ENCODE data around the gene NKIRAS1.
A peak's percentile ranks its signal among the peaks of the same experiment; 100 is the strongest.
"Not testable (repeated sequence)": the region's sequence is repeated elsewhere in the genome, so short reads cannot be mapped to it uniquely, and the experiment has no call there.

NKIRAS1 gene

DNA sequence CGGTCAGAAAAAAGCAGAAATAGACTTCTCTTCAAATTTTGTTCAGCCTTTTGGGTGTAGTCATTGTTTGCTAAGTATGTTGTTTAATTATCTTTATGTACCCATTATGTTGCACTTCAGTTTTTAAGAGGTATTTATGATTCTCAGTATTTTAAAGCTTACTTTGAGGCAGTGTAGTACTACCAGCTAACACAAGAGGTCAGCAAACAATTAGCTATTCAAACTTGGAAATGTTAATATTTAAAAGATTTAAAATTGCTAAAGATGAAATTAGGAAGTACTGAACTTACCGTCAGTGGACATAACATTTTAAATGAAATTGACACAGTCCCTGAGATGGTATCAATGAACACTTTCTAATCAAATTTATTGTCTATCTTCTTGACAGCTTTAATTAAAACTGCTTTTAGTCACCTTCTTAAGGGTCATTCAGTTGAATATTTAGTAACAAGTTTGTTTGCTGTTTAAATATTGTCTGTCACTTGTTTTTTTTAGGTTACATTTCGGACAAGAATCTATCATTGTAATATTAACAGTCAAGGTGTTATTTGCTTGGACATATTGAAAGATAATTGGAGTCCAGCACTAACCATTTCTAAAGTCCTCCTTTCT, 28.1 kb downstream of the NKIRAS1 start:
- no peak for DNase-seq (ENCODE audit: extremely low read depth, low read depth)
- no peak overlapping the region for H3K4me3 ChIP-seq (replicated peaks; ENCODE audit: low read depth, low read length)
- TF ChIP-seq, protein P1, sequence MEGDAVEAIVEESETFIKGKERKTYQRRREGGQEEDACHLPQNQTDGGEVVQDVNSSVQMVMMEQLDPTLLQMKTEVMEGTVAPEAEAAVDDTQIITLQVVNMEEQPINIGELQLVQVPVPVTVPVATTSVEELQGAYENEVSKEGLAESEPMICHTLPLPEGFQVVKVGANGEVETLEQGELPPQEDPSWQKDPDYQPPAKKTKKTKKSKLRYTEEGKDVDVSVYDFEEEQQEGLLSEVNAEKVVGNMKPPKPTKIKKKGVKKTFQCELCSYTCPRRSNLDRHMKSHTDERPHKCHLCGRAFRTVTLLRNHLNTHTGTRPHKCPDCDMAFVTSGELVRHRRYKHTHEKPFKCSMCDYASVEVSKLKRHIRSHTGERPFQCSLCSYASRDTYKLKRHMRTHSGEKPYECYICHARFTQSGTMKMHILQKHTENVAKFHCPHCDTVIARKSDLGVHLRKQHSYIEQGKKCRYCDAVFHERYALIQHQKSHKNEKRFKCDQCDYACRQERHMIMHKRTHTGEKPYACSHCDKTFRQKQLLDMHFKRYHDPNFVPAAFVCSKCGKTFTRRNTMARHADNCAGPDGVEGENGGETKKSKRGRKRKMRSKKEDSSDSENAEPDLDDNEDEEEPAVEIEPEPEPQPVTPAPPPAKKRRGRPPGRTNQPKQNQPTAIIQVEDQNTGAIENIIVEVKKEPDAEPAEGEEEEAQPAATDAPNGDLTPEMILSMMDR (IDR thresholded peaks at IDR 0.05; ENCODE audit: low read depth, low read length, missing control alignments), result peak; percentile 46

DNA sequence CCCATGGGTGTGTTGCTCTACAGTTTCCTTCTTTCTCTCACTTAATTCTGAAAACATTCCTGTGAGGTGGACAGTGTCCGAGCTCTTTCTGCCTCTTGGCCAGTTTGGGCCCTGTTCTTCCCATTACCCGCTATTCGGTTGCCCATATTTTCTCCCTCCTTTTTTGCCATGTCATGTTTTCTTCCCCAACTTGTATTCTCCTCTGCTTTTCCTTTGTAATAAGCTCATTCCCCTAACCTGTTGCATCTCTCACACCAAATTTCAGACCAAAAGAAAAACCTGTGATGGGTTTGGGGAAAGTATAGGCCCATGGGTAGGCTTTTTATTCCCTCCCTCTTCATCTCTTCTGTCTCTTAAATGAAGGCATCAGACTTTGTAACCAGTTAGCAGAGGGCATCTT, 30.5 kb downstream of the NKIRAS1 start:
- no peak overlapping the region for H3K4me3 ChIP-seq (replicated peaks; ENCODE audit: low read depth, low read length)
- DNase-seq (ENCODE audit: extremely low read depth, low read depth), result no peak
- TF ChIP-seq, protein P1 (IDR thresholded peaks at IDR 0.05; ENCODE audit: low read depth, low read length, missing control alignments), result no peak

DNA sequence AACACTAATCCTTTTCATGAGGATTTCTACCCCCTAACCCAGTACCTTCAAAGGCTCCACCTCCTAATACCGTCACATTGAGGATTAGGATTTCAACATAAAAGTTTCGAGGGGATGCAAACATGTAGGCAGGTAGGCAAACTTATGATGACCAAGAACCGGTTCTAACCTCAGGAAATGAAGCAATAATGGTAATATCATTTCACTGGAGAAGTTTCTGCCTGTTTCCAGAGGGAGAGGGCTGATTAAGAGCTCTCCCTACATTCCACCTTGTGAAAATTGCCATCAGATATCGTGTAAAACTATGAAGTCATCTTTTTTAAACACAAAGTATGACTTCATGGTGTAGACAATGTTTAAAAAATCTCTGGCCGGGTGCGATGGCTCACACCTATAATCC, 31.6 kb downstream of the NKIRAS1 start:
- DNase-seq (ENCODE audit: extremely low read depth, low read depth), result no peak
- TF ChIP-seq, protein P1 (IDR thresholded peaks at IDR 0.05; ENCODE audit: low read depth, low read length, missing control alignments), result no peak
- no peak overlapping the region for H3K4me3 ChIP-seq (replicated peaks; ENCODE audit: low read depth, low read length)

DNA sequence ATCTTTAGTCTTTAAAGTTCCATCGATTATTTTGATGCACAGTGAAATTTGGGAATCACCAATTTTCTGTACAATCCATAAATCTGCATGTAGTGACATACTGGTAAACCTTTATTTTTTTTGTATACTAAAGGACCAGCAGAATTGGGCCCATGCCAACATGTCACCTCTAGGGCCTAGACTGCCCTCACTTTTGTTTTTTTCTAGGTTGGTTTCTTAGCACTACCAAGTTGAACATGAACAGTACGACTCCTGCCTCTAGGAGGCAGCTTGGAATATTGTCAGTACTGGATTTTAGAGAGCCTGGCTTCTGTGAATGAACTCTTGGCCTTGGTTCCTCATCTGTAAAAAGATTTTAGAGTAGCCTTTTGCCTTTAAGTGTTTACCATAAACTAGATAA, 32.3 kb downstream of the NKIRAS1 start:
- TF ChIP-seq, protein P1 (IDR thresholded peaks at IDR 0.05; ENCODE audit: low read depth, low read length, missing control alignments), result peak; percentile 23
- H3K4me3 ChIP-seq (replicated peaks; ENCODE audit: low read depth, low read length), result no peak overlapping the region
- no peak for DNase-seq (ENCODE audit: extremely low read depth, low read depth)

DNA sequence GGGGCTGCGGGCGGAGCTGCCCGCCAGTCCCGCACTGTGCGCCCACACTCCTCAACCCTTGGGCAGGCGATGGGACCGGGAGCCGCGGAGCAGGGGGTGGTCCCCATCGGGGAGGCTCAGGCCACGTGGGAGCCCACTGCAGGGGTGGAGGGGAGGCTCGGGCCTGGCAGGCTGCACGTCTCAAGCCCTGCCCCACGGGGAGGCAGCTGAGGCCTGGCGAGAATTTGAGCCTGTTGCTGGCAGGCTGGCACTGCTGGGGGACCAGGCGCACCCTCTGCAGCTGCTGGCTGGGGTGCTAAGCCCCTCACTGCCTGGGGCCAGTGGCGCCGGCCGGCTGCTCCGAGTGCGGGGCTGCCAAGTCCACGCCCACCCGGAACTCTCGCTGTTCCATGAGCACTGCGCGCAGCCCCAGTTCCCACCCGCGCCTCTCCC, 34.3 kb downstream of the NKIRAS1 start:
- TF ChIP-seq, protein P1 (IDR thresholded peaks at IDR 0.05; ENCODE audit: low read depth, low read length, missing control alignments), result no peak
- H3K4me3 ChIP-seq (replicated peaks; ENCODE audit: low read depth, low read length), result no peak overlapping the region
- no peak for DNase-seq (ENCODE audit: extremely low read depth, low read depth)

DNA sequence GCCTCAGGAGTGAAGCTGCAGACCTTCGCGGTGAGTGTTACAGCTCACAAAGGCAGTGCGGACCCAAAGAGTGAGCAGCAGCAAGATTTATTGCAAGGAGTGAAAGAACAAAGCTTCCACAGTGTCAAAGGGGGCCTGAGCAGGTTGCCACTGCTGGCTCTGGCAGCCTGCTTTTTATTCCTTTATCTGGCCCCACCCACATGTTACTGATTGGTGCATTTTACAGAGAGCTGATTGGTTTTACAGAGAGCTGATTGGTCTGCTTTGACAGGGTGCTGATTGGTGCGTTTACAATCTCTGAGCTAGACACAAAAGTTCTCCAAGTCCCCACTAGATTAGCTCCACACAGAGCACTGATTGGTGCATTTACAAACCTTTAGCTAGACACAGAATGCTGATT, 34.8 kb downstream of the NKIRAS1 start:
- DNase-seq (ENCODE audit: extremely low read depth, low read depth); H3K4me3 ChIP-seq (replicated peaks; ENCODE audit: low read depth, low read length): not testable (repeated sequence)

DNA sequence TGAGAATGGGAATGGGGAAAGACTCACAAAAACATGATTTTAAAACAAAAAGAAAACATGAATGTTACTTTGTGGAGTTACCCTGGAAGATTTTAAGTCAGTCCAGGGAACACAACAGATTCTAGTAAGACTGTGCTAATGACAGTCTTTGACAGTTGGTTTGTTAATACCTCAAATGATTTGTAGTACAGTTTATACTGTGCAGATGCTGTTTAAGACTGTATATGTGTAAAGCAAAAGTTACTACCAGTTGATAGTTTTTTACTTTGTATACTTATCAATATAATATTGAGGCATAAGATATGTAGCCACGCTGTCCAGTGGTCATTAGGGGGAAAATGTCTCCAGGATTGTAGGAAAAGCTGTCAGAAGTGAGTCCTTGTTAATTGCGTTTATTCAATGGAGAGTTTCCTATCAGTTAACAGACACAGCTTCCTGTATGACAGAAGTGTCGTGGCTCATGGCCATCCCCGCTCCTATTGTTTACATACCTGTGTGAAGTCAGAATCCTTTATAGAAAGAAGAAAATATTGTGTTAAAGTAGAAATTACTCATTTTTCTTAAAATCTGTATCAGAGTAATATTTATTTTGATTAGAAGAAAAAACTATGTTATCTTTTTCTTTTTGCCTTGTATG, 36.0 kb downstream of the NKIRAS1 start:
- H3K4me3 ChIP-seq (replicated peaks; ENCODE audit: low read depth, low read length), result no peak overlapping the region
- TF ChIP-seq, protein P1 (IDR thresholded peaks at IDR 0.05; ENCODE audit: low read depth, low read length, missing control alignments), result no peak
- DNase-seq (ENCODE audit: extremely low read depth, low read depth), result no peak
